Stimulated activated CD8-positive, alpha-beta memory T cell treated with anti-CD3 and anti-CD28 coated beads, Interleukin-4, amount 100 ng/mL, for 4 hours (primary cell): Measurements from ENCODE around the gene ARHGAP44.

Experiments used
- DNase-seq, 2 donors: peaks; one replicate each; pipeline ENCODE4 v3.0.0-alpha.2; 2020; ENCODE audit warnings: low read depth in 2 of 2, low spot score in 1 of 2

Gene ARHGAP44

GRCh38 chr17:12896180-12896785 is 107.0 kb downstream of the ARHGAP44 start:
- DNase-seq = no peak

- DNase-seq = no peak
These were observed 108.8 kb downstream of the ARHGAP44 start for GRCh38 chr17:12898110-12898509.

DNA sequence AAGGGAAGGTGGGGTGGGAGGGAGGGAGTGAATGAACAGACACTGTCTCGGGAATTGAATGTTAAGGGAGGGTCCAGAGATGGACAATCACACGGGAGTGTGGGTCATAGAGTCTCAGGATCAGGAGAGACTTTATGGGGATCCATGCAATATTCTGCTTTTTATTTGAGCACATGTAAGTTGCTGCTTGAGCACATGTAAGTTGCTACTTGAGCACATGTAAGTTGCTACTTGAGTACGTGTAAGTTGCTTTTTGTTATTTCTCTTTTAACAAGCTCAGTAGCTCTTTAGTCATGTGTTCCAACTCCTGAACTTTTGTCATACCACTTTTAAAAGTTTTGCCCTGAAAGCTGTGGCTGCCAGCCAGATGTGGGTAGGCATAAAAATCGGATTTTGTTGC is 110.3 kb downstream of the ARHGAP44 start:
- no peak for DNase-seq

DNA sequence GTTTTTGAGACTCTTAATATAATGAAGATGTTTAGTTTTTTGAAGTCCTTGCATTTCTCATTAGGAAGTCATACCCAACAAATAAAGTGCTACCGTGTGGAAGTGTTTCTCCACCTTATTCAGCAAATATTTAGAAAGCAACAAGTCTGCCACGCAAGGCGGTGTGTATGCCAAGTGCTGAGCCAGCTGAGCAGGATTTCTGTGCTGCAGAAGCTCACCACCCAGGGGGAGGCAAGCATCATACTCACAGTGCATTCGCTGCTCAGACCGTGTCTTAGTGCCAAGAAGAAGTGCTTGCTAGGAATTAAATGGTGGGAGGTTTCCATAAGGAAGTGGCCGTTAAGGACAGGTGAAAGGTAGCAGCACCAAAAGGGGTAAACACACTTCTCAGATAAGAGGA is 111.2 kb downstream of the ARHGAP44 start:
- DNase-seq = no peak

GRCh38 chr17:12902046-12902445 is 112.7 kb downstream of the ARHGAP44 start:
- DNase-seq = no peak

DNA sequence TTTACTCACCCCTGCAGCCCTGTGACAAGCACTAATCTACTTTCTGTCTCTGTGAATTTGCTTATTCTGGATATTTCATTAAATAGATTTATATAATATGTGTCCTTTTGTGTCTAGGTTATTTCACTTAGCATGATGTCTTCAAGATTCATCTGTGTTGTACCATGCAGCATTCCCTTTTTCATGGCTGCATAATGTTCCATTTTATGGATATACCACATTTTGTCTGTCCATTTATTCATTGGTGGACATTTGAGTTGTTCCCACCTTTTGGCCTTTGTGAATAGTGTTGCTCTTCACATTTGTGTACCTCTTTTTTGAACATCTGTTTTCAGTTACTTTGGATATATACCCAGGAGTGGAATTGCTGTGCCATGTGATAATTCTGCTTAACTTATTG is 118.2 kb downstream of the ARHGAP44 start:
- no peak for DNase-seq

DNA sequence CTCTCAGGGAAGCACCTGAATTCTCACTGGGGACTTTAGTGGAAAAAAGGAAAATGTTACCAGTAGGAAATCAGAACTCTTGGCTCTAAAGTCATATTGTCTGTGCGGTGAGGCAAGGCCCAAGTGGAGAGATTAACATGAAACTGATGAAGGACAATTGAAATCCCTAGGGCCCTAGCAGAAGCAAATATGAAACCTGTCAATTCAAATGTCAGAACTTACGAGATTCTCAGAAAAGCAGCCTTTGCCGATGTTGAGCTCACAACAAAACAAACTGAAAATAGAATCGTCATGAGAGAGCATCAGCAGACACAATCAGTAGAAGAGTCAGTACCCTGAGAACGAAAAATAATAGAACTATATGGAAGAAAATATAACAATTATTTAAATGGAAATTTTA is 119.7 kb downstream of the ARHGAP44 start:
- no peak for DNase-seq

DNA sequence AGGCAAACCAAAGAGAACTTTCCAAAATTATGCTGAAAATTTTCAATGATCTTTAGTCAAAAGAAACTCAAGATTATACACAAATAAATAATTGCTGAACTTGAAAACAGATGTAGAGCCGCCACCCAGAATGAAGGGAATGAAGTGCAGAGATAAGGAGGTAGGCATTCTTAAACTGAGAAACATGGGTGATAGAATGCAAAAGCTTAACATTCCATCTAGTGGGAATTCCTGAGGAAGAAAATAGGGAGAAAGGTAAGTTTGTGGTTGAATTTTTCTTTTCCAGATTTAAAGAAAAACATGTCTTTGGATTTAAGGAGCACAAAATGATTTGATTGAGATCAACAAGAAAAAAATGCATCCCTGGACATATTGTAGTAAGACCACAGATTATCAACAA is 120.2 kb downstream of the ARHGAP44 start:
- no peak for DNase-seq

DNA sequence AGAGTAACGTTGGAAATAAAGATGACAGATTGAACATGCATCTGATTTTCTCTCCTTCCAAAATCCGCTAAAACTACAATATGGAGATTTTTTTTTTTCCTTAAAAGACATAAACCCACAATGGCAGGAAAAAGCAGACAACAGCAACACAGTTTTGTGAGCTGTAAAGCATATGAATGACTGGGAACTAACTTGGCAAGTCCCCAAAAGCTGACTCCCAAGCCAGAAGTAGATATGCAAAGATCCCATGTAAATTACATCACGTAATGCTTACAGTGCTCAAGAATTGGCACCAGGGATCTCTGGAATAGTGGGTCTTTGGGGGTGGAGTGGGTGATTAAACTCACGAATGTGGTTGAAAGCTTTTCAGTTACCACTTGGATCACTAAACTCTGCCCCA is 121.9 kb downstream of the ARHGAP44 start:
- no peak for DNase-seq

DNA sequence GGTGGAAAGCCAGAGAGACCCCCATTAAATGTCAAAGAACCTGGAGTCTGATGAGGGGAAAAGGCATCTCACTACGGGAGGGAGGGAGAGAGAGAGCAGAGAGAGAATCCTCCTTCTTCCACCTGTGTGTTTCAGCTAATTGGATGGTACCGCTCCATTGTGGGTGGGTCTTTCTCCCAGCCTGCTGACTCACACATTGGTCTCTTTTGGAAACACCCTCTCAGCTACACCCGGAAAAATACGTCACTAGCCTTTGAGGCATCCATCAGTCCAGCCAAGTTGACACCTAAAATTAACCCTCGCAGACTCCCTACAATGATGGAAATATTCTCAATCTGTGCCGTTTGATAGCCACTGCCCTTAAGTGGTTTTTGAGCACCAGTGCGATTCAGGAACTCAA is 128.1 kb downstream of the ARHGAP44 start:
- no peak for DNase-seq

GRCh38 chr17:12918142-12918541 is 128.8 kb downstream of the ARHGAP44 start:
- DNase-seq = no peak

- DNase-seq = no peak
These were observed 132.8 kb downstream of the ARHGAP44 start for GRCh38 chr17:12922120-12922519.

DNA sequence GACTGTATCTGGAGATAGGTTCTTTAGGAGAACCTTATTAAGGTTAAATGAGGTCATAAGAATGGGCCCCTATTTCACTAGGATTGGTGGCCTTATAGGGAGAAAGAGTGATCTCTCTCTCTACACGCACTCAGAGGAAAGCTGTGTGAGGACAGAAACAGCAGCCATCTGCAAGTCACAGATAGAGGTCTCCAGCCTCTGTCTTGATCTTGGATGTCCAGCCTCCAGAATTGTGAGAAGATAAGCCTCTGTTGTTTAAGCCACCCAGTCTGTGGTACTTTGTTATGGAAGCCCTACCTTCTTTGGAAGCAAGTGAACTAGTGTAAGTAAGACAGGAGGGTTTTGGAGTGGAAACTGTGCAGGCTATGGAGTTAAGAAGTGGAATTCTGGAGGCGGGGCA is 135.3 kb downstream of the ARHGAP44 start:
- no peak for DNase-seq

DNA sequence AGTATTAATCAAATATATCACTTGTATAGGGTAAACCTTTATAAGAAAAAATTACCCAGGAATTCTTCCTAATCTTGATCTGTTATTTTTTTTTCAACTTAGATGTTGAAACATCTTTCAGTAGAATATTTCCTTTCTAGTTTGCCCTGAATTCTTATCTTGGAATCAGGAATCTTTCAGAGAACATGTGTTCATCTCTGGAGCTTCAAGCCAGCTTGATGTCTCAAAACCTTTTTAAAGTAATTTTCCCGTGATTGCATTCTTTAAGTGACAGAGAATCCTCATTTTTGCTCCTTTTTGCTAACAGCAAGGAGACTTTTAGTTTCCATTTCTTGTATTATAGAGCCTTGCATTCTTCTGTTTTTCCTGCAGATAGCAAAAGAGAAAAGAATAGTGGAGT is 137.7 kb downstream of the ARHGAP44 start:
- no peak for DNase-seq

- DNase-seq = no peak
These were observed 138.5 kb downstream of the ARHGAP44 start for GRCh38 chr17:12927541-12928425.

DNA sequence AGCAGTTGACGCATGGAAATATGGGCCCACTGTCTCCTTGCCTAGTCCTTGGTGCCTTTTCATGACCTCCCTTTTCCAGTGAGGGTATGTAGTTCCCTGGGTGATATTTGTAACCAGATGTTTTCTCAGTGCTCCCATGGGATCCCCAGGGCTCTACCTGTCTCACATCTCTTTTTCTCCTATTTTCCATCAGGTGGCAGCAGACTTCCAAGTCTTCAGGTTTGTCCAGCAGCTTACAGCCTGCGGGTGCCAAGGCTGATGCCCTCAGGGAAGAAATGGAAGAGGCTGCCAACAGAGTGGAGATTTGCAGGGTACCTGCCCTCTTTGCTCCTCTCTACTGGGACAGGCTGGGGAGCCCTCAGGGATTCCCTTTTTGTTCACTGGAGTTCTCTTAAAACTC is 139.4 kb downstream of the ARHGAP44 start:
- DNase-seq = no peak

- DNase-seq = no peak
These were observed 147.2 kb downstream of the ARHGAP44 start for GRCh38 chr17:12936501-12936900.

- no peak for DNase-seq
These were observed 151.4 kb downstream of the ARHGAP44 start for GRCh38 chr17:12940699-12941098.

- no peak for DNase-seq
These were observed 157.7 kb downstream of the ARHGAP44 start for GRCh38 chr17:12947047-12947446.

DNA sequence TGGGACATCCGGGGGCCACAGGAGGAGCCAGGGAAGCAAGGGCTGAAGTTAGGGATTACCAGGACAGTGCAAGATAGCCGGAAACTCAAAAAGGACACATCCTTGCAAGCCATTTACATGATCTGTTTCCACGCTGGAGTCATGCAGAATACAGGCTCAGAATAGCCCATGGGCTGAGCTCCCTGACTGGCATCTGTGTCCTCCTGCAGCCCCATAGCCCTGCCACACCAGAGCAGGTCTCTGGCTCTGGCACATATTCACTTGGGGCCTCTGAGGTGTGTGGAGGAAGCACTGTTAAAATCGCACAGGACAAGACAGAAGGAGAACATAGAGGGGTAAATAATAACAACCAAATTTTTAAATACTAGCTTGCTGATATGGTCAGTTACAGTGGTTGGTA is 162.7 kb downstream of the ARHGAP44 start:
- no peak for DNase-seq

DNA sequence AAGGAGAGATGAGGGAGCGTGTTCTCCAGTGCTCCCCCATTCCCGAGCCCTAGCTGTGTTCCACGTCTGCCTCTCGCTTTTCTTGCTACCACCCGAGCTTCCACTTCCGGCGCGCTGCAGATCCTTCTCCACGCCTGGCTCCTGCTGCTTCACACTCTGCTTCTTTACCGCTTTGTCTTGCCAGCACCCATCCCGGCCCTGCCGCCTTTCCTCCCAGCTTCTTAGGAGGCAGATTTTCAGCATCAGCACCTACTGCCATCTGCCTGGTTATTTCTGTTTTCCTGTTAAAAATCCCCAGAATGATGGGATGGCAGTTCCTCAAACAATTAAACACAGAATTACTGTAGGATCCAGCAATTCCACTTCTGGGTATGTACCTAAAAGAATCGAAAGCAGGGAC is 163.9 kb downstream of the ARHGAP44 start:
- DNase-seq = no peak

- no peak for DNase-seq
These were observed 166.2 kb downstream of the ARHGAP44 start for GRCh38 chr17:12955521-12955920.

GRCh38 chr17:12958786-12959185 is 169.5 kb downstream of the ARHGAP44 start:
- DNase-seq = no peak
